Psoas muscle (tissue), 8 donors: ENCODE data around the gene IFI27L2. TPM values are rescaled to one million over a fixed set of nuclear protein-coding genes. Genes with fewer than 3 reads are reported as not detected.

Experiments
- ATAC-seq, 4 donors: fragments of 200-7000 bp; cut with Tn5 transposase; one replicate each; pipeline ENCODE4 v1.9.1; 2020; ENCODE audit warnings: moderate library complexity in 3 of 4, mild to moderate bottlenecking in 2 of 4
- DNase-seq, 2 donors: peaks; one replicate each; pipeline ENCODE4 v3.0.0-alpha.2; 2020
- H3K27ac ChIP-seq: fragments of 200-600 bp; one replicate; pipeline ENCODE4 v1.8.0; 2022
- H3K27me3 ChIP-seq, 3 donors: fragments of 200-600 bp in 1 of 3; one replicate each; pipeline versions ENCODE4 v1.6.1 to v1.8.0; 2013 to 2022; ENCODE audit warnings: low read length in 2 of 3, mild to moderate bottlenecking in 2 of 3, moderate library complexity in 1 of 3; ENCODE audit not compliant: insufficient read depth in 3 of 3
- H3K36me3 ChIP-seq, 2 donors: fragments of 200-600 bp in 1 of 2; one replicate each; pipeline versions ENCODE4 v1.6.1 to v1.8.0; 2013 to 2022; ENCODE audit warnings: low read depth in 1 of 2, mild to moderate bottlenecking in 1 of 2, moderate library complexity in 1 of 2; ENCODE audit not compliant: insufficient read depth in 1 of 2
- H3K4me1 ChIP-seq: fragments of 200-600 bp; one replicate; pipeline ENCODE4 v1.8.0; 2022
- H3K4me3 ChIP-seq: fragments of 200-600 bp; one replicate; pipeline ENCODE4 v1.8.0; 2022; ENCODE audit warnings: mild to moderate bottlenecking
- H3K9me3 ChIP-seq: fragments of 200-600 bp; one replicate; pipeline ENCODE4 v1.8.0; 2022
- WGBS, 3 donors: extraction: QIAGEN DNeasy Blood & Tissue Kit; methylation state at CpG; one replicate each; pipeline versions ENCODE4 v1.1.6 to v1.1.7; 2013; 5-methylcytosine and 5-hydroxymethylcytosine counted together
- intact Hi-C, 2 donors: fragments of 100-400 bp; cut with DNase I; formaldehyde crosslinking; loops; one replicate each; pipeline versions ENCODE4 v1.11.0 to v1.14.2; 2022
- polyA plus RNA-seq, 3 donors: library from polyadenylated mRNA; stranded (reverse); fragments of 200-250 nt; gene quantifications; one replicate each; pipeline ENCODE4 v1.2.3, GENCODE V29; 2013
- total RNA-seq, 4 donors: library from RNA; stranded (reverse); fragmentation: NEBNext Ultra II Directional in 2 of 4; extraction: Animal tissue kit (Norgen Biotek cat#: 25700) in 2 of 4; gene quantifications; one replicate each; pipeline versions ENCODE4 v1.2.1 to v1.2.4, GENCODE V29; 2021 to 2023
- TF ChIP-seq, protein P1 (sequence below): fragments of 200-600 bp; IDR thresholded peaks from one replicate; pipeline ENCODE4 v1.8.0; 2022; ENCODE audit warnings: antibody characterized with exemption
- donor health status: healthy with polysubstance abuse.
- donor health status: DM: no; HTN: no; CAD: no; lungs with moderate emphysema.
- donor health status: Bipolar disorder and iron deficiency.
- donor health status: healthy.
- donor health status: DM: yes; HTN: yes; CAD: no.
- donor health status: DM: no; HTN: no; CAD: no.
- donor health status: DM: no; HTN: no; CAD: no.
- donor health status: DM: yes; HTN: yes; CAD: no.

The IFI27L2 gene
- total and polyA plus RNA-seq, 7 donors, result 4.9 to 12.5 (median 6.5) TPM

DNA sequence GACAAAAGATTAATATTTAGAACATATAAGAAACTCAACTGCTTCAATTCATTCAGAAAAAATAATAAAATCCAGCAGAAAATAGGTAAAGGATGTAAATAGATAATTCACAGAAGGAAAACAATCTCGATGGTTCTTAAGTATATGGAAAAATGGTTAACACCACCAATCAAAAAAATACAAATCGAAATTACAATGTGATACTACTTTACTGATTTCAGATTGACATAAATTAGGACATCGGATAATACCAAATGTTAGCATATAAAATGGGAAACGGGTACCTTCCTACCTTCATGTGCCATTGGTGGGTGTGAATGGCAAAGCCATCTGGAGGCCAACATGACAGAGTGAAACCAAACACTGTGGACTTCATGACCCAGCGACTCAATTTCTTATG lies 43.1 kb upstream of the IFI27L2 start:
- TF ChIP-seq, protein P1, sequence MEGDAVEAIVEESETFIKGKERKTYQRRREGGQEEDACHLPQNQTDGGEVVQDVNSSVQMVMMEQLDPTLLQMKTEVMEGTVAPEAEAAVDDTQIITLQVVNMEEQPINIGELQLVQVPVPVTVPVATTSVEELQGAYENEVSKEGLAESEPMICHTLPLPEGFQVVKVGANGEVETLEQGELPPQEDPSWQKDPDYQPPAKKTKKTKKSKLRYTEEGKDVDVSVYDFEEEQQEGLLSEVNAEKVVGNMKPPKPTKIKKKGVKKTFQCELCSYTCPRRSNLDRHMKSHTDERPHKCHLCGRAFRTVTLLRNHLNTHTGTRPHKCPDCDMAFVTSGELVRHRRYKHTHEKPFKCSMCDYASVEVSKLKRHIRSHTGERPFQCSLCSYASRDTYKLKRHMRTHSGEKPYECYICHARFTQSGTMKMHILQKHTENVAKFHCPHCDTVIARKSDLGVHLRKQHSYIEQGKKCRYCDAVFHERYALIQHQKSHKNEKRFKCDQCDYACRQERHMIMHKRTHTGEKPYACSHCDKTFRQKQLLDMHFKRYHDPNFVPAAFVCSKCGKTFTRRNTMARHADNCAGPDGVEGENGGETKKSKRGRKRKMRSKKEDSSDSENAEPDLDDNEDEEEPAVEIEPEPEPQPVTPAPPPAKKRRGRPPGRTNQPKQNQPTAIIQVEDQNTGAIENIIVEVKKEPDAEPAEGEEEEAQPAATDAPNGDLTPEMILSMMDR, result no peak
- intact Hi-C loops, result no loop called here
- Histone ChIP-seq H3K9me3 (no peaks in the 10 kb centered on the region), H3K4me1 (peaks cover 20% of the 10 kb centered on the region), H3K36me3 (no peaks in the 10 kb centered on the region), H3K27ac (peak overlapping the region; percentile 67), H3K4me3 (no peak overlapping the region), H3K27me3 (peaks cover 0 to 31% (median 3%) of the 10 kb centered on the region in 3 donors)
- ATAC-seq (no peak), DNase-seq (no peak)
- 70 to 81% (median 75%) methylated on average over 5 of the region's 5 CpGs for WGBS, 3 donors

DNA sequence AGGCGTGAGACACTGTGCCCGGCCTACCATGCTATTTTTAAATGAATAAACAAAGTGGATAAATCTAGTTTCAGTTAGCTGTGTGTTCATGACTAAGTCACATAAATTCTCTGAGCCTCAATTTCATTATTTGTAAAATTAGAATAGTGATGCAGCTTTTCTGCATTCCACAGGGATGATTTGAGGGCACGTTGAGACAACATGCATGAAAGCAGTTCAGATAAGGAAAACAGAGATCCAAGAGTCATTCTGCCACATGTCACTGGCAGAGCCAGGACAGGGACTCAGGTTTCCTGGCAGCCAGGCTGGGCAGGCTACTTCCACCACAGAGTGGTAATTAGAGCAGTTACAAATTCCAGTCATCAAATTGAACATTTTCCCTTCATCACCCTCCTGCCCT lies 41.8 kb upstream of the IFI27L2 start:
- peaks cover 0 to 18% (median 3%) of the 10 kb centered on the region in 3 donors for H3K27me3 ChIP-seq
- no peak overlapping the region for H3K4me3 ChIP-seq
- DNase-seq (peak in 1 of 2 donors; percentile 57), ATAC-seq (peak; percentile 50 to 78 (median 68))
- H3K9me3 ChIP-seq, result no peaks in the 10 kb centered on the region
- TF ChIP-seq, protein P1, result no peak
- H3K27ac ChIP-seq, result peak overlapping the region; percentile 67
- intact Hi-C loops, result no loop called here
- no peaks in the 10 kb centered on the region for H3K36me3 ChIP-seq
- H3K4me1 ChIP-seq, result peaks cover 20% of the 10 kb centered on the region
- WGBS, 3 donors, result 15 to 27% (median 17%) methylated on average over 3 of the region's 3 CpGs

DNA sequence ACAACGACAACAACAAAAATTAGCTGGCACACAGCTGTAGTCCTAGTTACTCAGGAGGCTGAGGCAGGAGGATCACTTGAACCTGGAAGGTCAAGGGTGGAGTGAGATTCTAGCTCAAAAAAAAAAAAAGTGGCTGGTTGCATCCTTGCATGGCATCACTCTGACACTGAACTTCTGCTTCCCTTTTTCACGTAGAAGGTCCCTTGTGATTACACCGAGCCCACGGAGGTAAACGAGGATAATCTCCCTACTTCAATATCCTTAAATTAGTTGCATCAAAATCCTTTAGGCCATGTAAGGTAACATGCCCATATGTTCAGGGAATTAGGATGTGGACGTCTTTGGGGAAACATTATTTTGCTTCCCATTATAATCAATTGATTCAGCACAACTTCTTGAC lies 40.7 kb upstream of the IFI27L2 start:
- ATAC-seq, result no peak
- DNase-seq, result no peak
- Histone ChIP-seq H3K9me3 (no peaks in the 10 kb centered on the region), H3K4me3 (no peak overlapping the region), H3K27ac (no peak overlapping the region), H3K36me3 (no peaks in the 10 kb centered on the region), H3K27me3 (peaks cover 0 to 13% (median 0%) of the 10 kb centered on the region in 3 donors), H3K4me1 (peaks cover 16% of the 10 kb centered on the region)
- TF ChIP-seq, protein P1, result no peak
- 79 to 84% (median 80%) methylated on average over 6 of the region's 6 CpGs for WGBS, 3 donors
- intact Hi-C loops, result no loop called here

DNA sequence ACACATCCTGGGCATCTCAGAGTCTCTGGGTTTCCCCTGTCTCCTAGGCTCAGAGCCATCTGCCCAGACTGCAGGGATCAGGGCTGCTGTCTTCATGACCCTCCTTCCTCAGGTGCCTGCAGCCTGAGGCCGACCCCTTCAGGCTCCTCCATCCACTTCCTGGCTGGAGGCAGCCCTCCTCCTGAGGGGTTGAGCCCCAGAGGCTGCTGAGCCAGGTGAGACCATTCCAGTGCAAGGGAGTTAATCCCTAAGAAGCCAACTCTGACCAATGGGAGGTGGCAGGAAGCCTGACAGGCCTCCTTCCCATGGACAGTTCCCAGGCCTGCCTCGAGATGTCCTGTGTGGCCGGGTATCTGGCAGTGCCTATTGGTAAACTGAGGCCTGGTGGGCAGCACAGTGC lies 36.3 kb upstream of the IFI27L2 start:
- ATAC-seq (no peak), DNase-seq (no peak)
- Histone ChIP-seq H3K27ac (no peak overlapping the region), H3K9me3 (no peaks in the 10 kb centered on the region), H3K36me3 (no peaks in the 10 kb centered on the region), H3K4me1 (peaks cover 3% of the 10 kb centered on the region), H3K27me3 (peaks cover 0 to 9% (median 0%) of the 10 kb centered on the region in 3 donors), H3K4me3 (no peak overlapping the region)
- WGBS, 3 donors, result 89 to 98% (median 92%) methylated on average over 3 of the region's 3 CpGs
- TF ChIP-seq, protein P1, result no peak
- intact Hi-C loops, result no loop called here

DNA sequence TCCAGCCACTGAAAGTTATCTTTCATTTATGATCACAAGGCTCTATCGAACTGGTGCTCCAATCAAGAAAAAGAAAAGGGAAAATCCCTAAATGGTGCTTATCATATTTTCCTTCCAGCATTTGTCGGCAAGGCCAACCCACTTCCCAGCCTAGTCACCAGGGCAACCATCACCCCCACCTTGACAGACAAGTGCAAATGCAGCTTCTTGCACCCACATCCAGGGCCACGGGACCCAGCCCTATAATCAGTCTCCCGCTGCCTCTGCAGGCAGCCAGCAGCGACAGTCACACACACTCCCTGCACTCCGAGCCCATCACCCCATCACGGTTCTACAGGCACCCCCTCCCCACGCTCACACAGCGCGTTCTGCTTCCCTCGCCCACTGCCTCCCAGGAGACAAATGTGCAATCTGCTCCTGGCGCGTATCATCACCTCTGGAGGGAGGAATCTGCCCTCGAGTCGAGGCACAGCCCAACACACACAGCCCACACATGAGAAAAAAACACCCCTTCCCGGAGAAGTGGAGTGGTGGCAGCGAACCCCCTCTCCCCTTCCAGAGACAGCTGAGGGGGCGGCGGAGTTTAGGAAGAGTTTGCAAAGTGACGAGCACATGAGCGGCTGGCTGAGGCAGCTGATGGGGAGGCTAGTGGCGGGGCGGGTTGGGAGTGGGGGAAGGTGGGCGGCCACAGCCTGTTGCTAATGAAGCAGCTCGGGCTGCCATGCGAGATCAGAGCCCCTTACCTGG lies 35.5 kb upstream of the IFI27L2 start:
- Histone ChIP-seq H3K4me1 (no peaks in the 10 kb centered on the region), H3K36me3 (no peaks in the 10 kb centered on the region), H3K4me3 (no peak overlapping the region), H3K27ac (no peak overlapping the region), H3K9me3 (no peaks in the 10 kb centered on the region), H3K27me3 (peaks cover 0 to 9% (median 0%) of the 10 kb centered on the region in 3 donors)
- intact Hi-C loops, result no loop called here
- DNase-seq (no peak), ATAC-seq (no peak)
- WGBS, 3 donors, result 21 to 30% (median 22%) methylated on average over 24 to 26 of the region's 26 CpGs
- TF ChIP-seq, protein P1, result no peak
